ENCODE measurements around the gene SORCS2.

The SORCS2 gene

DNA sequence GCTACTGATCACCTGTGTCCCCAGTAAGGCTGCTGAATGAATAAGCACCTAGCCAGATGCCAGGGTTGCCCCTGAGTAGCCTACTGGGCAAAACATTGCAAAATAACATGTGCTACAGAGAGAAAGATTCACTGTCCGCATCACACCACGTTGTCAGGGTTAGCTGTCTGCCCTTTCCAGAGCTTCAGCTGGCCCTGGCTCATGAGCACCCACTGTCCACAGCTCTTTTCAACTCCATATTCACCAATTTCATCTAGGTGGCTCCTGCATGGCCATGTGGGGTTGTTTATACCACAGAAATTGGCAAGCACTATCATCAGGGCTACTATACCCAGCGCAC lies 470.1 kb downstream of the SORCS2 start:
- no peak for DNase-seq

DNA sequence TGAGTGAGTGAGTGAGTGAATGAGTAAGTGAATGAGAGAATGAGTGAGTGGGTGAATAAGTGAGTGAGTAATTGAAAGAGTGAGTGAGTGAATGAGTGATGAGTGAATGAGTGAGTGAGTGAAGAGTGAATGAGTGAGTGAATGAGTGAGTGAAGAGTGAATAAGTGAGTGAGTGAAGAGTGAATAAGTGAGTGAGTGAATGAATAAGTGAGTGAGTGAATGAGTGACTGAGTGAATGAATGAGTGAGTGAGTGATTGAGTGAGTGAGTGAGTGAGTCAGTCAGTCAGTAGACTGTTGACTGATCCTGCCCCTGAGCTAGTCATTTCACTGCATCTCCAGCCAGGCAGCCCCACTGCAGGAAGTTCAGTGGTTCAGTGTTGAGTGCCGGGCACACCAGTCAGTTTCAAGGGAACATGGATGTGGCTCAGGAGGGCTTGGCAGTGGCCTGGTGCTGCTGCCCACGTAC lies 470.8 kb downstream of the SORCS2 start:
- no peak for DNase-seq

DNA sequence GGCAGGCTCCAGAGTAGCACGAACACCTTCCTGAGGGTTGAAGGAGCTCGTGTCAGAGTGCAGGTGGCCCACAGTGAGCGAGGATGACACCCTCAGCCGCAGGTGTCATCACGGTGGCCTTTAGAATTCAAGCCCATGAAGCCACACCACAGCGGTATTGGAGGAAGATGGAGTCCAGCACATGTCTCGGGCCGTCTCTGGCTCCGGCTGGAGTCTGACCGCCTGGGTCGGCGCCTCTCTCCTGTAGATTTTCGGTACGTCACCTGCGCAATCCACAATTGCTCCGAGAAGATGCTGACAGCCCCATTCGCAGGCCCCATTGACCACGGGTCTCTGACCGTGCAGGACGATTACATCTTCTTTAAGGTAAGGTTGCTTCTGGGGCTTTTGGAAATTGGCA lies 471.8 kb downstream of the SORCS2 start:
- no peak for DNase-seq

DNA sequence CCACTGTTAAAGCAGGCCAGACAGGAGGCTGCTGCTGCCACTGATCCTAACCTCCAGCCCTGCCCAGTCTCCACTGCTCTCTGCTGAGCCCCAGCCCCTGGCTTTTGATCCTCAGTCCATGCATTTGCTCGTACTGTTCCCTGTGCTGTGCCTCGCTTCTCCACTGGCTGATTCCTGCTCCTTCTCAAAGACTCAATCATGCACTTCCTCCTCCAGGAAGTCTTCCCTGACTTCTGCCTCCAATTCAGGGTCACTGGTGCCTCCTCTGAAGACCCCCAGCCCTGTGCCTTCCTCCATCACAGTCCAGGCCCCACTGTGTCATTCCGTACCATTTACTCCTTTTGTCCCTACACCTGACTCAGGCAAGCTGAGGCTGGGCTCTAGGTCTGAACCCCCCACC lies 473.0 kb downstream of the SORCS2 start:
- no peak for DNase-seq

DNA sequence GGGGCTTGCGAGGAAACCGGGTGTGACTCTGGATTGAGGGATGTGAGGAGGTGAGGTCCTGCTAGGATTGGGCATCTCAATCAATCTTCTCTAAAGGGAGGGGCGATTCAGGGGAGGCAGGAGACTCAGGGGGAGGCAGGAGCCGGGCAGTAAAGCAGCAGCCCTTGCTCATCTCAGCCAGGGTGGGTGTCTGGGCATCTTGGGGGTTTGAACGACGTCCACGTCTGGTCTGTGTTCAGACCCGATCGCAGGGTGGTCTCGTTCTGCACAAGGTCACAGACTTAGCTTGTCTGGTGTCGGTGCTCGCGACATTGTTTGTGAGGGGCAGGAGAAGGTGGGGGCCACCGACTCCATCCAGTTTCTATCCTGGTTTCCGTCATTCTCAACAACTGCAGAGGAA lies 473.7 kb downstream of the SORCS2 start:
- no peak for DNase-seq

DNA sequence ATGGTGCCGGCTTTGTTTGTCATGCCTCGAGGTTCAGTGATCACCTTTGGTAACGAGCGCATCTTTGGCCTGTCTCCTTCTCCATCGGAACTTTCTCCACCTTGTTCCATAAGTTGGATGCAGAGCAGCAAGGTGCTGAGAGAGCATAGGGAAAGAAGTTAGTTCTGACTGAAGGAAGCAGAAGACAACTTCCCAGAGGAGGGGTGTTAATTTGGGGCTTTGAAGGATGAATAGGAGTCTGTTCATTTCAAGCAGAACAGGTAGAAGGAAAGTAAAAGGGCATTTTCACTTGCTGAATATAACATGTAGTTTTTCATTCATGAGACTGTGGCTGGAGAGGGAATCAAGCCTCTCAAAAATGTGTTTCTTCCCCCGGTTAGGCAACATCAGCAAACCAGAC lies 474.4 kb downstream of the SORCS2 start:
- no peak for DNase-seq

DNA sequence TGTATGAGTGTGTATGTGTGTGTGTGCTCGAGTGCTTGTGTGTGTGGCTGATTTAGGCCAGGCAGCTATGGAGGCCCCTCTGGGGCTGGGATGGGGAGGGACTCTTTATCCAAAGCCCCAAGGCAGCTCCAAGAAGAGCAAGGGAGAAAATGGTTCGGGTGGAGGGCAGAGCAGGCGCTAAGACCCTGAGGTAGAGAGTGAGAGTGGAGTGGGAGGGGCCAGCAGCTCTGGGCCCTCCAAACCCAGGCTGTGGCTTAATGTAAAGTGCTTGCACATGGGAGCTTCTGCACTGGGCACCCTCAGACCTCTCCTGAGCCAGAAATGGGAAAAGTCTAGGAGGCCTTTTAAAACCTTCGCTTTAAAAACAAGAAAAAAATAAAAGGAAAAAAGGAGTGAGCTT lies 475.9 kb downstream of the SORCS2 start:
- no peak for DNase-seq

DNA sequence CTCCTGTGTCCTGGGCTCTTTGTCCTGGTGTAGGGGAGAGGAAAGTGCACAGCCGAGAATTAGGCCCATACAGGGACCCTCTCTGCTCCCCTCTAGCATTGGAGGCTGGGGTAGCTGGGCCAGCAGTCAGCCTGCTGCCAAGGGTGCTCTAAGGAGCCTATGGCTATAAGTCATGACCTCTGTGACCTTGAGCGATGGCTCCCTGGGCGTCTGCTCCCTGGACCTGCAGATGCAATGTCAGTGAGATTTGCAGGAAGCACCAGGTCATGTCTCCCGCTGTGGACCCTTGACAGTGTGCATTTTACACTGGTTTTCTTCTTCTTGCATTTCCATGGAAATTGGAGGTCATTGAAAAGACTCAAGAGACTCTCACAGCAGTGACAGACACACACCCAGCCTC lies 476.5 kb downstream of the SORCS2 start:
- DNase-seq, result no peak

DNA sequence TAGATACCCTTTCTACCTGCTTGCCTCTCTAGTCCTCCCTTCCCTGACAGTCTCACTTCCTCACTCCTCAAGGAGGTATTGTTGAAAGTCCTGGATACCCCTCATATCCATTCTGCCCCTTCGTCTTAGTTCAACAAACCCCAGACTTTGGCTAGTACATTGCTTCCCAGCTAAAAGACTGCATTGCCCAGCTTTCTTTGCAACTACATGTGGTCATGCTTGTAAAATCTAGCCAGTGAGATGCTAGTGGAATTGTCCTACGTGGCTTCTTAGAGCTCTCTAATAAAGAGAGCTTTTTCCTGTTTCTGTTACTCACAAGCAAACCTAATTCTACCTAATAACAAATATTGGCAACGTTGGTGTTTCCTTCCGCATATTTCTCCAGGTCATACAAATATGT lies 480.3 kb downstream of the SORCS2 start:
- no peak for DNase-seq

DNA sequence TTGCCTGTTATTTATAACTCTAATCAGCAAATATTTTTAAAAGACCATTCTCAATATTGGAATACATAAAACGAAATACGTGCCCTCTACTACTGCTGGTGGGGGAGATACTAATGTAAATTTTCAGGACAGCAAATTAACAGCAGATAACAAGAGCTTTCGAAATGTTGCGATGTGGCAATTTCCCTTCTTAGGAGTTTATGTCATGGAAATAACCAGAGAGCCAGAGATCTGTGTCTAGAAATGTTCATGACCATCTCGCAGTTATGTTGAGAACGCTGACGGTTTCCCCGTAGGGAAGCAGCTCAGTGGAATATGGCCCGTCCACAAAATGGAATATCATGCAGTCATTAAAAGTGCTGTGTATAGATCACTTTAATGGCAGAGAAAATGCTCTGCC lies 480.8 kb downstream of the SORCS2 start:
- no peak for DNase-seq

DNA sequence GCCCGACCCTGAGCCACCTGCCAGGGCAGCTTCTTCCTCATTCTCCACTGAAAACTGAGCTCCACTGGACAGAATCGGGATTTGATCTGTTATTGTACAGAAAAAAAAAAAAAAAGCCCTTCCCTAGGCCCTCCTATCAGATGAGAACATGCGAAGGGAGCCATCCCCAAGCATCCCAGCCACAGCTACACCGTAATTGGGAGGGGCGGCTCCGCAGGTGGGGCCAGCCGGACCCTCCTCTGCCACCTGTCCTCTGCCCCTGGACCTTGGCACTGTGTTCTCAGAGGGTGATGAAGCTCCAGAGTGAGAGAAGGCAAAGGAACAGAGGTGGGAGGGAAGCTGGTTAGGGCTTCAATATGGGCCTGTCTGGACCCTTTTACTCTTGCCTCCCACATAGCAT lies 482.4 kb downstream of the SORCS2 start:
- DNase-seq, result no peak

DNA sequence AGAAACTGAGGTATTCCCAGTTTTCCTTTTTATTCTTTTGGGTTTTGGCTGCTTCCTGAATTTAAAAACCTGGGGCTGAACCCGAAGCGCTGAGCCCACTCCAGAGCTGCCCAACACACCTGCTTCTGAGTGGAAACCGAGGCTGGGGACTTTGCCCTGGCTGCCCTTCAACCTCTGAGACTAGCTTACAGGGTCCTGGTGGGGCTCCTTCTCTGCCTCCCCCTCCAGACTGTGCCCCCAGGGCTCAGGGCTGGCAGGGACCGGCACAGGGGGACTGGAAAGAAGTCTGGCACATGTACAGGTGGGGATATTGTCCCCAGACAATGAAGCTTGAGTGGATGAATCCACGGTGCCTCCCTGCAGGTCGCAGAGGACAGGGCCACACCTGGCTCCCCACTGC lies 482.8 kb downstream of the SORCS2 start:
- DNase-seq, result no peak

DNA sequence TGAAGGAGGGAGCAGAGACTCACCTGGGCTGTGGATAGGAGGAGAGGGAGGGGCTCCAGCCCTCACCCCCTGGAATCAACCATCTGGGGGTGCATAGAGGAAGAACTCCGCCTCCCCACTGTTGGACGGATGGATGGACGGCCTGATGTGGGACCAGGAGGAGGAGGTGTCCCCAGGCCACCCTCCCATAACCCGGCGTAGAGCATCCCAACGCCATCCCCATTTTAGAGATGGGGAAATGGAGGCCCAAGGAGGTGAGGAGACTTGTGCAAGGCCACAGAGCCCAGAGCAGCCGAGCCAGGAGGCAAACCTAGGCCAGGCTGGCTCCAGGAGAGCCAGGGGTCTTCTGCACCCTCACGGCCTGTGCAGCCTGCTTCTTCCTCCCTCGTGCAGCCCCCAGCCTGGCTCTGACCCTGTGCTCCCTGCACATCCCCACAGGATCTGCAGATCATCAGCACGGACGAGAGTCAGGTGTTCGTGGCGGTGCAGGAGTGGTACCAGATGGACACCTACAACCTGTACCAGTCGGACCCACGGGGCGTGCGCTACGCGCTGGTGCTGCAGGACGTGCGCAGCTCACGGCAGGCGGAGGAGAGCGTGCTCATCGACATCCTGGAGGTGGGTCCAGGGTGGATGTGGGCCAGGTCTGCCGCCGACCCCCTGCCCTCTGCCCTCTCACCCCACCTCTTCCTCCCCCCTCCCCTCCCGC lies 483.4 kb downstream of the SORCS2 start:
- DNase-seq, result no peak

DNA sequence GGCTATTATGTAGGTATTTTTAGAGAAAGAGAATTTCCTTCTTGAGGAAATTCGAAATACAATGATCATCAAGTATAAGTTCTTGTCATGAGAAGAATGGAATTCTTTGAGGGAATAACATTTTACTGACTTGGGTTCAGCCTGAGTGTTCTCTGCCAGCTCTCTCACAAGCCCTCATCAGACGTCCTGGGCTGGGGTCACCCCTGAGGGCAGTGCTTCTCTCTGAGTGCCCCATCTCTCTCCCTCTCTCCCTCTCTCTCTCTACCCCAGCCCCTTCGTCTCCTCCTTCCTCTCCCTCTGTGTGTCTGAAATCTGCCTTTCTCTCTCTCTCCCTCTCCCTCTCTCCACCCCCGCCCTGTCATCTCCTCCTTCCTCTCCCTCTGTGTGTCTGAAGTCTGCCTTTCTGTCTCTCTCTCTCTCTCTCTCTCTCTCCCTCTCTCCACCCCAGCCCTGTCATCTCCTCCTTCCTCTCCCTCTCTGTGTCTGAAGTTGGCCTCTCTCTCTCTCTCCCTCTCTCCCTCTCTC lies 484.1 kb downstream of the SORCS2 start:
- DNase-seq, result no peak

DNA sequence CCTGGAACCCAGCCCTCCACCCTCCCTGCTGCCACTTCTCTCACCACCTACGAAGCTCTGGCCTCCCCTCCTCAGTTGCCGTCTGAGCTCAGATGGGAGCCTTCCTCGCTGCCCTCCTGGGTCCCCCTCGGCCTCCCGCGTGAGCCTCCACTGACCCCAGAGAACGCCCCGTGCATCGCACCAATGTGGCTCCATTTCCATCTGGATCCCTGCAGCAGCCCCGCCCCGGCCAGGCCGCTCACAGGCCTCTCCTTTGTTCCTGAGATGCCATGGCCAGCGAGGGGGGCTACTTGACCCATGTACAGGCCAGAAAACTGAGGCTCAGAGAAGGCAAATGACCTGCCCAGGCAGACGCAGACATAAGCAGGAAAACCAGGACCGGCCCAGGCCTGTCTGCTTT lies 484.7 kb downstream of the SORCS2 start:
- no peak for DNase-seq

DNA sequence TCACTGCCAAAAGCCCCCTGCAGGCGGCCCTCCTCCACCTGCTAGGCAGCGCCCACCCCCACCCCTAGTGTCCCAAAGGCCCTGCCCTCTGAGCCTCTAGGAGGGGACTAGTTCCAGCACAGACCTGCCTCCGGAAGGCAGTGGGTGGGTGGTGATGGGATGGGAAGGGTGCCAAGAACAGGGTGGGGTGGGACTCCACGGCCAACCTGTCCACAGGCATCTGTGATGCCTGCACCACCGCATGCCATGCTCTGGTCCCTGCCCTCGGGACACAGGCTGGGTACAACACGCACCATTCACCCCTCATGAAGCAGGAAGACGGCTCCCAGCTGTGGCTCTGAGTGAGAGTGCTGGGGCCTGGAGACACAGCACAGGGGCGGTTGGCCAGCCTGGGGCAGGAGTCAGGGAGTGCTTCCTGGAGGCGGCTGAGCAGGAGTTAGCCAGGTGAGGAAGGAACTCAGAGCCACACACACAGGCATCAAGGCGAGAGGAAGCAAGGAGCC lies 485.5 kb downstream of the SORCS2 start:
- no peak for DNase-seq

DNA sequence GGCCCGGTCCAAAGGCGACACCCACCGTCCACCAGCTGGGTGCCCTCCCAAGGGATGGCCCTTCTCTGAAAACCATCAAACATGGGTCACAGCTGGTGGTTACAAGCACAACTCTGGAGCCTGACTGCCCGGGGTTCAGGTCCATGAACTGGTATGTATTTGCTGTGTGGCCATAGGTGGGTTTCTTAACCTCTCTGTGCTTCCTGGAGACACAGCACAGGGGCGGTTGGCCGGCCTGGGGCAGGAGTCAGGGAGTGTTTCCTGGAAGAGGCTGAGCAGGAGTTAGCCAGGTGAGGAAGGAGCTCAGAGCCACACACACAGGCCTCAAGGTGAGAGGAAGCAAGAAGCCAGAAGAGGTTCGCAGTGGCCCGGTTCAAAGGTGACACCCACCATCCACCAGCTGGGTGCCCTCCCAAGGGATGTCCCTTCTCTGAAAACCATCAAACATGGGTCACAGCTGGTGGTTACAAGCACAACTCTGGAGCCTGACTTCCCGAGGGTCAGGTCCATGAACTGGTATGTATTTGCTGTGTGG lies 486.0 kb downstream of the SORCS2 start:
- no peak for DNase-seq

DNA sequence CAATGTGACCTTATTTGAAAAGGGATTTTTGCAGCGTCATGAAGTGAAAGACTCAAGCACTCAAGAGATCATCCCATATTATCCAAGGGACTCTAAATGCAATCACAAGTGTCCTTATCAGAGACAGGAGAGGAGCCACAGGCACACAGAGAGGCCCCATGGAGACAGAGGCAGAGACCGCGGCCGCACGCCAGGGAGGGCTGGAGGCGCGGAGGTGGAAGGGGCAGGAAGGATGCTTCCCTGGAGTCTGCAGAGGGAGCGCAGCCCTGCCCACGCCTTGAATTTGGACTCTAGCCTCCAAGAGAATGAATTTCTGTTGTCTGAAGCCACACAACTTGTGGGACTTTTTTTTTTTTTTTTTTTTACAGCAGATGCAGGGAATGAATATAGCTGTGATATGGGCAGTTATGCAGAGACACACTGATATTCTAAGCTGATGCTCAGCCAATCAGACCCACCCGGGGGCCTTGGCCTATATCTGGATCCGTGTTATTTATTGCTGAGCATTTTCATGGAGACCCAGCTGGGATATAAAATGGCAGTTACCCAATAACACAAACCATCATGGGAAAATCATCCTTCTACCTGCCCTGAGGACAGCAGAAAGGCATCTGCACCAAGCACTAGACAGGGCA lies 487.2 kb downstream of the SORCS2 start:
- no peak for DNase-seq

DNA sequence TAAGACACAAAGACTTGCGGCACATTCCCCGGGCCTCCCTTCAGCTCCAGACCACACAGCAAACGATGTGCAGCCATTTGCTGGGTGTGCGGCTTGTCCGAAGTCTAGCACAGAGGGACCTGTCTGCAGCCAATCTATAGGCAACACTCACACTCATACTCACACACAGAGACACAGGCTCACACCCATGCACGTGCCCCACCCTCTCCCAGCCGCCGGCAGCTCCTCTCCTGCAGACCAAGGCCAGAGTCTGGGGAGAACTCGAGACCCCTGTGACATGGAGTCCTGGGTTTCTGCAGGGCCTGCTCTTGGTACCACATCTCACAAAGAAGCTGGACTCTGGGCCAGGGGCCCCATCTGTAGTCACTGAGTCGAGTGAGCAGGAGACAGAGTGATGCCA lies 487.8 kb downstream of the SORCS2 start:
- DNase-seq, result no peak

DNA sequence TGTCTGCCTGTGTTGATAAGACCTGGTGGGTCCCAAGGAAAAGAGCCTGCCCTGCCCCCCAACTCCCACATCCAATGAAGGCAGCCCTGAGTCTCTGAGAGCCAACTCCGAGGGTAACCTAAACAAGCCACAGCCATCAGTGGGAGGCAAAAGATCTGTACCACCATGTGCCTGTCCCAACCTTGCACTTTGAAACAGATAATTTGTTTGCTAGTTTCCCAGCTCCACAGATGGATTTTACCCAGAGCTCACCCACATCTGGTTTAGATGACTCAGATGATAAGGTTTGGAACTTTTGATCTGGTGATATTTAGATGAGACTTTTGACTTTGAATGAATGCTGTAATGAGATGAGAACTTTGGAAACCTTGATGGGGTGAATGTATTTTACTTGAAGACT lies 488.4 kb downstream of the SORCS2 start:
- no peak for DNase-seq

DNA sequence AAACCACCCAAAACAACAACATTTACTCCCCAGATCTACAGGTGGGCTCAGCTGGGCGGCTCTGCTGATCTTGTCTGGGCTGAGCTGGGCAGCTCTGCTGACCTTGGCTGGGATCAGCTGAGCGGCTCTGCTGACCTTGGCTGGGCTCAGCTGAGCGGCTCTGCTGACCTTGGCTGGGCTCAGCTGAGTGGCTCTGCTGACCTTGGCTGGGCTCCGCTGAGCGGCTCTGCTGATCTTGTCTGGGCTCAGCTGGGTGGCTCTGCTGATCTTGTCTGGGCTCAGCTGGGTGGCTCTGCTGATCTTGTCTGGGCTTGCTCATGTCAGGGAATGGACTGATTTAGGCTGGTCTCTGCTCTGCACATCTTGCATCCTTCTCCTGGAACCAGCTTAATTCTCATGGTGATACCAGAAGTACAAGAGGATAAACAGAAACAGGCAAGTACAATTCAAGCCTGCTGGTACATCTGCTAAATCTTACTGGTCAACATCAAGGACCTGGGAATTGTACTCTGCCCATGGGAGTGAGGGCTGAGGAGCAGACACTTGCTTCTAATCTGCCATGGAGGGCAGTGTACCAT lies 490.9 kb downstream of the SORCS2 start:
- no peak for DNase-seq

DNA sequence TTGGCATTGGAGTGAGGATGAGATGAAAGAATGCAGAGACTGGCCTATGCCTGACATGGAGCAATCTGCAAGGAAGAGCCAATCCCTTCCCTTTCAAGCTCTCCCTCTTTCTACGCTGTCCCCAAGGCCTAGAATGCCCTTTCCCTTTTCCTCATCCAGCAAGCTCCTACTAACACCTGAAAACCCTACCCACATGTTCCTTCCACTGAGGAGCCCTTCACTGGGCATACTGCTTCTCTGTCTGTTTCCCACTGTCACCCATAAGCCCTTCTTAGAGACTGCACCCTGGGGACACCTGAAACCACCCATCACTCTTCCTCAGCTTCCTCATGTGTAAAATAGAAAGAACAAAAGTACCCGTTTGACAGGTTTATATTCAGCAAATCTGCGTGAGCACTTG lies 492.0 kb downstream of the SORCS2 start:
- no peak for DNase-seq

DNA sequence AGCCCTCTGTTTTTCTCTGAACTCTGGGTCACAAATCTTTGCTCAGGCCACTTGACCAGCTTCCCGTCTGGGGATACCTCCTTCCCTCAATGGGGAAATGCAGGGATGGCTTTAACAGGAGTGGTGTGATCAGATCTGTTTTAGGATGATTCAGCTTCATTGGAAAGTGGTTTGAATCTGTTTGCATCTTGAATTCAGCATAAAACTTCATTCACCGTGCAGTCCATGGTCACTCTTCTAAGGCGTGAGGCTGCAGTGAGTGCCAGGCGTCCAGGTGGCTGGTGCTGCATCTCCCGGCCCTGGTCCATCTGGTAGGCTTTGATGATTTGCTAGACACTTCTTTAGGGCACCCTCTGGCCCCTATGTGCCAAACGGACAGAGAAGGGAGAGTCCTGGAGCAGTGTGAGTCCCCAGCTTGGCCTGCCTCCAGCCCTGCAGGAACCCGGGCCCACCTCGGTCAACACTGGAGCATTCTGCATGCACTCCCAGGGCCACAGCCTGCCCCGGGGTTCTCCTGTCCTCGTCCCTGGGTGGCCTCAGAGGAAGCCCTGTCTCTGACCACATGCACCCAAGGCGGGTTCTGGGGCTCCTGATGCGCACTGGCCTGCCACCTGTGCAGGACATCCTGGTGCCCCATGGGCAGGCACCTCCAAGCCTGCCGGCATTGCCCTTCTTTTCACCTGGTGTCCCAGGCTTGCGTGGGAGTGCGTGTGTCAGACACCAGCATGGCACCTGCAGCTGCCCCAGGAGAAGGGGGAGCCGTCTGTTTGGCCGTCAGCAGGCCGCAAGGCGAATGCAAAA lies 493.9 kb downstream of the SORCS2 start:
- DNase-seq, result no peak
